ENCODE measurements around the gene TRAPPC2. TPM values are rescaled to one million over a fixed set of nuclear protein-coding genes. Genes with fewer than 3 reads are reported as not detected.

TRAPPC2 gene
- total and polyA plus RNA-seq, 4 donors, result 6.5 to 18.5 (median 15.3) TPM

- ATAC-seq (ENCODE audit: low FRiP score) (no peak), DNase-seq (no peak)
- Histone ChIP-seq H3K36me3 (ENCODE audit: control insufficient read depth in 1 of 2, insufficient read depth in 2 of 2, low read length in 1 of 2) (no peaks in the 10 kb centered on the region), H3K4me1 (ENCODE audit: control insufficient read depth in 1 of 2, insufficient read depth in 2 of 2, low read length in 2 of 2) (peaks cover 2 to 14% of the 10 kb centered on the region in 2 donors), H3K9me3 (ENCODE audit: control insufficient read depth, low read length) (no peaks in the 10 kb centered on the region), H3K27me3 (ENCODE audit: control insufficient read depth in 1 of 2, insufficient read depth in 2 of 2, low read length in 1 of 2) (no peaks in the 10 kb centered on the region), H3K27ac (ENCODE audit: low read depth in 1 of 2, low read length in 2 of 2) (no peak overlapping the region), H3K4me3 (ENCODE audit: low read length in 2 of 2) (no peak overlapping the region)
- intact Hi-C loops (cut with DNase I), result loop anchor here (5.0 kb wide), 1 partner anchor 40 kb away; the partner anchor contains the start of genes OFD1 (in 2 of the 2) and TRAPPC2 (in 2 of the 2)
- WGBS, 2 donors, result 79 to 89% methylated on average over 5 of the region's 5 CpGs
Observed at GRCh38 chrX:13692771-13693231, 41.6 kb downstream of the TRAPPC2 start.

- Histone ChIP-seq H3K36me3 (ENCODE audit: control insufficient read depth in 1 of 2, insufficient read depth in 2 of 2, low read length in 1 of 2) (no peaks in the 10 kb centered on the region), H3K4me3 (ENCODE audit: low read length in 2 of 2) (no peak overlapping the region), H3K27me3 (ENCODE audit: control insufficient read depth in 1 of 2, insufficient read depth in 2 of 2, low read length in 1 of 2) (no peaks in the 10 kb centered on the region), H3K4me1 (ENCODE audit: control insufficient read depth in 1 of 2, insufficient read depth in 2 of 2, low read length in 2 of 2) (peaks cover 2 to 13% of the 10 kb centered on the region in 2 donors), H3K27ac (ENCODE audit: low read depth in 1 of 2, low read length in 2 of 2) (no peak overlapping the region), H3K9me3 (ENCODE audit: control insufficient read depth, low read length) (no peaks in the 10 kb centered on the region)
- DNase-seq (no peak), ATAC-seq (ENCODE audit: low FRiP score) (no peak)
- intact Hi-C loops (cut with DNase I), result loop anchor here (5.0 kb wide), 1 partner anchor 40 kb away; the partner anchor contains the start of genes OFD1 (in 2 of the 2) and TRAPPC2 (in 2 of the 2)
- 56 to 79% methylated on average over 7 of the region's 7 CpGs for WGBS, 2 donors
Observed at GRCh38 chrX:13691841-13692371, 42.5 kb downstream of the TRAPPC2 start.

- 67 to 74% methylated on average over 3 of the region's 3 CpGs for WGBS, 2 donors
- Histone ChIP-seq H3K9me3 (ENCODE audit: control insufficient read depth, low read length) (no peaks in the 10 kb centered on the region), H3K27ac (ENCODE audit: low read depth in 1 of 2, low read length in 2 of 2) (no peak overlapping the region), H3K4me3 (ENCODE audit: low read length in 2 of 2) (peak overlapping the region in 1 of 2 donors; percentile 83), H3K36me3 (ENCODE audit: control insufficient read depth in 1 of 2, insufficient read depth in 2 of 2, low read length in 1 of 2) (no peaks in the 10 kb centered on the region), H3K4me1 (ENCODE audit: control insufficient read depth in 1 of 2, insufficient read depth in 2 of 2, low read length in 2 of 2) (peaks cover 2 to 6% of the 10 kb centered on the region in 2 donors), H3K27me3 (ENCODE audit: control insufficient read depth in 1 of 2, insufficient read depth in 2 of 2, low read length in 1 of 2) (no peaks in the 10 kb centered on the region)
- intact Hi-C loops (cut with DNase I), result loop anchor here (5.0 kb wide), 1 partner anchor 41 kb away; the partner anchor contains the start of genes OFD1 (in 2 of the 2) and TRAPPC2 (in 2 of the 2)
- DNase-seq, result no peak
- ATAC-seq (ENCODE audit: low FRiP score), result no peak
Observed at GRCh38 chrX:13690836-13691235, 43.6 kb downstream of the TRAPPC2 start.

DNA sequence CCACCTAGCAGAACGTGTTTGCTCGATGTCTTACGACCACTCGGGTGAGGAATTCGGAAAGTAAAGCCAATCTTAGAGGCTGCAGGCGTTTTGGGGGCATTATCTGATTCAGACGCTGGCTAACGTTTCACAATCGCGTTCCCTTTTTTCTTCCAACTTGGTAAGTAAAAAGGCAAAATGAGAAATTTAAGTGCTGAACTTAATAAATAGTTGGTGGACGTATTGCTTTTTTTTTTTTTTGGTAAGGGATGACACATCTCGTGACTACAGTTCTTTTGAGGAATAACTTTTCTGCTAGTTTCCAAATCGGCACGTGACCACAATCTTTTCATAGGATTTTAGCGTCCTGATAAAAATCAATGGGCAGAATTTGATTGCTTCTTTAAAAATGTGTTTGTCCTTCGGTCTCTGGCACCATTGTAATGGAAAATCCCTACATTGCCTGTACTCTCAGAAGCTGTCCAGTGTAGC lies 44.6 kb downstream of the TRAPPC2 start:
- Histone ChIP-seq H3K4me1 (ENCODE audit: control insufficient read depth in 1 of 2, insufficient read depth in 2 of 2, low read length in 2 of 2) (peaks cover 0 to 3% of the 10 kb centered on the region in 2 donors), H3K4me3 (ENCODE audit: low read length in 2 of 2) (peak overlapping the region; percentile 83 to 90), H3K36me3 (ENCODE audit: control insufficient read depth in 1 of 2, insufficient read depth in 2 of 2, low read length in 1 of 2) (no peaks in the 10 kb centered on the region), H3K27me3 (ENCODE audit: control insufficient read depth in 1 of 2, insufficient read depth in 2 of 2, low read length in 1 of 2) (no peaks in the 10 kb centered on the region), H3K27ac (ENCODE audit: low read depth in 1 of 2, low read length in 2 of 2) (peak overlapping the region in 1 of 2 donors; percentile 88), H3K9me3 (ENCODE audit: control insufficient read depth, low read length) (no peaks in the 10 kb centered on the region)
- ATAC-seq (ENCODE audit: low FRiP score) (no peak), DNase-seq (no peak)
- intact Hi-C loops (cut with DNase I), result loop anchor here (5.0 kb wide), 2 partner anchors 37 to 43 kb away; partner anchors contain the start of genes OFD1 (in 2 of the 2), TRAPPC2 (in 2 of the 2) and TCEANC (in 1 of the 2)
- WGBS, 2 donors, result 1 to 3% methylated on average over 16 of the region's 16 CpGs

- intact Hi-C loops (cut with DNase I), result loop anchor here in 1 of 2 donors (5.0 kb wide), 1 partner anchor 37 kb away; the partner anchor contains the start of gene TCEANC
Observed at GRCh38 chrX:13688958-13689740, 45.3 kb downstream of the TRAPPC2 start, which contains the start of gene RAB9A. RAB9A (plus strand) TSS chrX:13689128; CDS start chrX:13708747, 19,619 bp downstream.

GRCh38 chrX:13688384-13688957 lies 45.9 kb downstream of the TRAPPC2 start:
- ATAC-seq (ENCODE audit: low FRiP score) (no peak), DNase-seq (no peak)
- Histone ChIP-seq H3K27ac (ENCODE audit: low read depth in 1 of 2, low read length in 2 of 2) (peak overlapping the region in 1 of 2 donors; percentile 28), H3K27me3 (ENCODE audit: control insufficient read depth in 1 of 2, insufficient read depth in 2 of 2, low read length in 1 of 2) (no peaks in the 10 kb centered on the region), H3K4me3 (ENCODE audit: low read length in 2 of 2) (peak overlapping the region; percentile 76 to 83), H3K9me3 (ENCODE audit: control insufficient read depth, low read length) (no peaks in the 10 kb centered on the region), H3K4me1 (ENCODE audit: control insufficient read depth in 1 of 2, insufficient read depth in 2 of 2, low read length in 2 of 2) (peaks cover 0 to 3% of the 10 kb centered on the region in 2 donors), H3K36me3 (ENCODE audit: control insufficient read depth in 1 of 2, insufficient read depth in 2 of 2, low read length in 1 of 2) (no peaks in the 10 kb centered on the region)
- intact Hi-C loops (cut with DNase I), result loop anchor here in 1 of 2 donors (5.0 kb wide), 1 partner anchor 36 kb away; the partner anchor contains the start of gene TCEANC
- WGBS, 2 donors, result 6 to 10% methylated on average over 13 of the region's 13 CpGs

More at GRCh38 chrX:13688958-13689740, 45.3 kb downstream of the TRAPPC2 start, which contains the start of gene RAB9A:
- H3K36me3 ChIP-seq (ENCODE audit: control insufficient read depth in 1 of 2, insufficient read depth in 2 of 2, low read length in 1 of 2), result no peaks in the 10 kb centered on the region
- H3K4me1 ChIP-seq (ENCODE audit: control insufficient read depth in 1 of 2, insufficient read depth in 2 of 2, low read length in 2 of 2), result peaks cover 0 to 3% of the 10 kb centered on the region in 2 donors
- ATAC-seq (ENCODE audit: low FRiP score) (peak; percentile 97), DNase-seq (peak; percentile 89 to 96)
- peak within 1 kb of the TSS; percentile 83 to 90 for H3K4me3 ChIP-seq (ENCODE audit: low read length in 2 of 2)
- peak within 1 kb of the TSS in 1 of 2 donors; percentile 88 for H3K27ac ChIP-seq (ENCODE audit: low read depth in 1 of 2, low read length in 2 of 2)
- 1% methylated on average over 55 to 68 of the region's 68 CpGs for WGBS, 2 donors
- H3K9me3 ChIP-seq (ENCODE audit: control insufficient read depth, low read length), result no peaks in the 10 kb centered on the region
- H3K27me3 ChIP-seq (ENCODE audit: control insufficient read depth in 1 of 2, insufficient read depth in 2 of 2, low read length in 1 of 2), result no peaks in the 10 kb centered on the region

GRCh38 chrX:13687203-13687602 lies 47.2 kb downstream of the TRAPPC2 start:
- no peak overlapping the region for H3K4me3 ChIP-seq (ENCODE audit: low read length in 2 of 2)
- peaks cover 0 to 3% of the 10 kb centered on the region in 2 donors for H3K4me1 ChIP-seq (ENCODE audit: control insufficient read depth in 1 of 2, insufficient read depth in 2 of 2, low read length in 2 of 2)
- ATAC-seq (ENCODE audit: low FRiP score), result no peak
- no peak for DNase-seq
- no peaks in the 10 kb centered on the region for H3K36me3 ChIP-seq (ENCODE audit: control insufficient read depth in 1 of 2, insufficient read depth in 2 of 2, low read length in 1 of 2)
- H3K27me3 ChIP-seq (ENCODE audit: control insufficient read depth in 1 of 2, insufficient read depth in 2 of 2, low read length in 1 of 2), result no peaks in the 10 kb centered on the region
- WGBS, 2 donors, result 77 to 98% methylated on average over 1 of the region's 1 CpG
- H3K9me3 ChIP-seq (ENCODE audit: control insufficient read depth, low read length), result no peaks in the 10 kb centered on the region
- no peak overlapping the region for H3K27ac ChIP-seq (ENCODE audit: low read depth in 1 of 2, low read length in 2 of 2)
- intact Hi-C loops (cut with DNase I), result loop anchor here in 1 of 2 donors (5.0 kb wide), 1 partner anchor 35 kb away; the partner anchor contains the start of gene TCEANC
